Measurements from ENCODE around the gene ZNRD2. TPM values are rescaled to one million over a fixed set of nuclear protein-coding genes. Genes with fewer than 3 reads are reported as not detected.

ZNRD2 gene
- total RNA-seq, 1 experiment from 2014 or later, result 70.9 TPM

Other genes with a start within 250 kb of the ZNRD2 start
- gene DPF2, start 236.6 kb upstream of the ZNRD2 start, total RNA-seq (2021), result 59.0 to 71.0 TPM (median 66.3 TPM) in 3 replicates
- gene TIGD3, start 215.7 kb upstream of the ZNRD2 start, total RNA-seq (2021), result 1.9 to 2.3 TPM (median 2.1 TPM) in 3 replicates
- gene SLC25A45, start 187.8 kb upstream of the ZNRD2 start, total RNA-seq (2021), result 1.5 to 2.5 TPM (median 1.7 TPM) in 3 replicates
- gene FRMD8, start 183.8 kb upstream of the ZNRD2 start, total RNA-seq (2021), result 21.5 to 23.7 TPM (median 22.9 TPM) in 3 replicates
- gene NEAT1, start 147.7 kb upstream of the ZNRD2 start, total RNA-seq (2021), result 28.7 to 38.1 TPM (median 31.7 TPM) in 3 replicates
- 1,830 to 2,350 TPM (median 2,261 TPM) in 3 replicates for gene MALAT1, start 71.4 kb upstream of the ZNRD2 start, total RNA-seq (2021)
- 69.6 to 76.8 TPM (median 73.0 TPM) in 3 replicates for gene SCYL1, start 45.4 kb upstream of the ZNRD2 start, total RNA-seq (2021)
- gene LTBP3, start 12.1 kb upstream of the ZNRD2 start, total RNA-seq (2021), result 15.9 to 23.6 TPM (median 20.7 TPM) in 3 replicates
- gene FAM89B, start 2.1 kb downstream of the ZNRD2 start, total RNA-seq (2021), result 13.3 to 17.5 TPM (median 16.7 TPM) in 3 replicates
- 11.8 to 13.7 TPM (median 12.6 TPM) in 3 replicates for gene EHBP1L1, start 5.6 kb downstream of the ZNRD2 start, total RNA-seq (2021)
- 1.4 to 2.1 TPM (median 2.0 TPM) in 3 replicates for gene KCNK7, start 25.3 kb downstream of the ZNRD2 start, total RNA-seq (2021)
- 46.1 to 56.1 TPM (median 52.8 TPM) in 3 replicates for gene MAP3K11, start 43.7 kb downstream of the ZNRD2 start, total RNA-seq (2021)
- gene PCNX3, start 45.3 kb downstream of the ZNRD2 start, total RNA-seq (2021), result 44.6 to 51.6 TPM (median 45.8 TPM) in 3 replicates
- 63.3 to 71.7 TPM (median 65.4 TPM) in 3 replicates for gene SIPA1, start 67.6 kb downstream of the ZNRD2 start, total RNA-seq (2021)
- gene RELA, start 92.4 kb downstream of the ZNRD2 start, total RNA-seq (2021), result 26.3 to 35.1 TPM (median 29.0 TPM) in 3 replicates
- 44.9 to 56.6 TPM (median 46.0 TPM) in 3 replicates for gene KAT5, start 141.8 kb downstream of the ZNRD2 start, total RNA-seq (2021)
- gene RNASEH2C, start 150.3 kb downstream of the ZNRD2 start, total RNA-seq (2021), result 42.1 to 53.0 TPM (median 52.2 TPM) in 3 replicates
- gene AP5B1, start 210.5 kb downstream of the ZNRD2 start, total RNA-seq (2021), result 16.5 to 17.7 TPM (median 17.2 TPM) in 3 replicates
- 6.8 to 7.7 TPM (median 7.7 TPM) in 3 replicates for gene OVOL1, start 216.6 kb downstream of the ZNRD2 start, total RNA-seq (2021)